Peyer's patch (tissue), 4 donors: Measurements from ENCODE around the gene FAM3C.

Experiments used
- CTCF ChIP-seq, 6 experiments: fragments of 450-650 bp in 4 of 6; fragments of 200-600 bp in 2 of 6; sonication (generic) in 1 of 6; IDR thresholded peaks; one replicate each; pipeline ENCODE4 v1.5.1; 2017 to 2019; ENCODE audit warnings: antibody characterized with exemption in 6 of 6, mild to moderate bottlenecking in 3 of 6, moderate library complexity in 1 of 6
- POLR2A ChIP-seq, 2 donors: fragments of 450-650 bp; IDR thresholded peaks; one replicate each; pipeline ENCODE4 v1.5.1; 2017; ENCODE audit warnings: antibody characterized with exemption in 2 of 2, mild to moderate bottlenecking in 2 of 2, moderate library complexity in 2 of 2

- TF ChIP-seq CTCF (IDR thresholded peaks at IDR 0.05) (no peak), POLR2A (IDR thresholded peaks at IDR 0.05) (no peak)
Observed at GRCh38 chr7:121395494-121395960, 581 bp downstream of the FAM3C start.
